ENCODE results near the gene KIFC1.

The KIFC1 gene

DNA sequence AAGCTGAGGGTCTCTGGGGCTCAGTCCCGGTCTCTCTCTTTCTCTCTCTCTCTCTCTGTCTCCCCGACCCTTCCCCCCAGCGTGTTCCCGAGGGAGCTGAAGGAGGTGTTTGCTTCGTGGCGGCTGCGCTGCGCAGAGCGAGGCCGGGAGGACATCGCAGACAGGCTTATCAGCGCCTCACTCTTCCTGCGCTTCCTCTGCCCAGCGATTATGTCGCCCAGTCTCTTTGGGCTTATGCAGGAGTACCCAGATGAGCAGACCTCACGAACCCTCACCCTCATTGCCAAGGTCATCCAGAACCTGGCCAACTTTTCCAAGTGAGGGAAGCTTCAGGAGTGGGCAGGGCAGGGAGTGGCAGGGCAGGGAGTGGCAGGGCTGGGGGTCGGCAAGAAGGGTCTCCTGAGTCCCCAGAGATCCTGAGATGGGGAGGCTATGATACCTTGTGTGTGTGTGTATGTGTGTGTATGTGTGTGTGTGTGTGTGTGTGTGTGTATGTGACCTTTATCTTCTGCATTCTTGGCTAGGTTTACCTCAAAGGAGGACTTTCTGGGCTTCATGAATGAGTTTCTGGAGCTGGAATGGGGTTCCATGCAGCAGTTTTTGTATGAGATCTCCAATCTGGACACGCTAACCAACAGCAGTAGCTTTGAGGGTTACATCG is 49.2 kb downstream of the KIFC1 start:
- Histone ChIP-seq H4K20me1 (ENCODE audit: insufficient read depth) (no peaks in the 10 kb centered on the region), H3K79me2 (ENCODE audit: insufficient read depth, low read depth) (no peaks in the 10 kb centered on the region), H3K27ac (no peak overlapping the region), H3K4me2 (no peak overlapping the region), H3K4me1 (ENCODE audit: low read depth, poor library complexity, severe bottlenecking) (no peaks in the 10 kb centered on the region), H3K27me3 (ENCODE audit: insufficient read depth, low read depth) (no peaks in the 10 kb centered on the region), H3K36me3 (ENCODE audit: insufficient read depth) (no peaks in the 10 kb centered on the region), H3K4me3 (IDR thresholded peaks at IDR 0.05; ENCODE audit: insufficient read depth, low read depth, low read length) (no peak overlapping the region), H3K9ac (no peak overlapping the region), H2AFZ (ENCODE audit: low read depth) (no peak overlapping the region)
- TF ChIP-seq, protein P1, sequence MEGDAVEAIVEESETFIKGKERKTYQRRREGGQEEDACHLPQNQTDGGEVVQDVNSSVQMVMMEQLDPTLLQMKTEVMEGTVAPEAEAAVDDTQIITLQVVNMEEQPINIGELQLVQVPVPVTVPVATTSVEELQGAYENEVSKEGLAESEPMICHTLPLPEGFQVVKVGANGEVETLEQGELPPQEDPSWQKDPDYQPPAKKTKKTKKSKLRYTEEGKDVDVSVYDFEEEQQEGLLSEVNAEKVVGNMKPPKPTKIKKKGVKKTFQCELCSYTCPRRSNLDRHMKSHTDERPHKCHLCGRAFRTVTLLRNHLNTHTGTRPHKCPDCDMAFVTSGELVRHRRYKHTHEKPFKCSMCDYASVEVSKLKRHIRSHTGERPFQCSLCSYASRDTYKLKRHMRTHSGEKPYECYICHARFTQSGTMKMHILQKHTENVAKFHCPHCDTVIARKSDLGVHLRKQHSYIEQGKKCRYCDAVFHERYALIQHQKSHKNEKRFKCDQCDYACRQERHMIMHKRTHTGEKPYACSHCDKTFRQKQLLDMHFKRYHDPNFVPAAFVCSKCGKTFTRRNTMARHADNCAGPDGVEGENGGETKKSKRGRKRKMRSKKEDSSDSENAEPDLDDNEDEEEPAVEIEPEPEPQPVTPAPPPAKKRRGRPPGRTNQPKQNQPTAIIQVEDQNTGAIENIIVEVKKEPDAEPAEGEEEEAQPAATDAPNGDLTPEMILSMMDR (conservative IDR thresholded peaks at IDR 0.05; ENCODE audit: low read depth, low read length): no peak

GRCh38 chr6:33441457-33441856 is 49.8 kb downstream of the KIFC1 start:
- no peaks in the 10 kb centered on the region for H3K79me2 ChIP-seq (ENCODE audit: insufficient read depth, low read depth)
- TF ChIP-seq, protein P1 (conservative IDR thresholded peaks at IDR 0.05; ENCODE audit: low read depth, low read length): no peak
- H2AFZ ChIP-seq (ENCODE audit: low read depth): no peak overlapping the region
- H4K20me1 ChIP-seq (ENCODE audit: insufficient read depth): no peaks in the 10 kb centered on the region
- H3K27ac ChIP-seq: no peak overlapping the region
- H3K4me1 ChIP-seq (ENCODE audit: low read depth, poor library complexity, severe bottlenecking): no peaks in the 10 kb centered on the region
- no peak overlapping the region for H3K4me2 ChIP-seq
- no peak overlapping the region for H3K4me3 ChIP-seq (IDR thresholded peaks at IDR 0.05; ENCODE audit: insufficient read depth, low read depth, low read length)
- no peak overlapping the region for H3K9ac ChIP-seq
- H3K27me3 ChIP-seq (ENCODE audit: insufficient read depth, low read depth): no peaks in the 10 kb centered on the region
- no peaks in the 10 kb centered on the region for H3K36me3 ChIP-seq (ENCODE audit: insufficient read depth)

DNA sequence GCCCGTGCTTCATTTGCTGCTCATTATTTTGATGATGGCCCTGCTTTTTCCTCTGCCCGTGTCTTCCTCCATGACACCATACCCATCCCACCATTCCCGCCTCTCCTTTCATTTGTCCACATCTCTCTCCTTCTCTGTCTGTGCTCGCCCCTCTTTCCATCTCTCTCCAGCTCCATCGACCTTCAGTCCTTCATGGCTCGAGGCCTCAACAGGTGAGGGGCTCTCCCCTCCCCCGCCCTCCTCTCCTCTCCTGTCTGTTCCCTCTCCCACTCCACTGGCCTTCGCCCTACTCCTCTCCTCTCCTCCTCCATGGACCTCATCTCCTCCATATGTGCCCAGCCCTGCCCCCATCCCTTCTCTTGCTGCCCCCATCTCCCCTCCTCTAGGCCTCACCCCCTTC is 50.7 kb downstream of the KIFC1 start:
- no peak overlapping the region for H2AFZ ChIP-seq (ENCODE audit: low read depth)
- H3K4me2 ChIP-seq: no peak overlapping the region
- H3K36me3 ChIP-seq (ENCODE audit: insufficient read depth): no peaks in the 10 kb centered on the region
- H3K4me1 ChIP-seq (ENCODE audit: low read depth, poor library complexity, severe bottlenecking): no peaks in the 10 kb centered on the region
- no peaks in the 10 kb centered on the region for H4K20me1 ChIP-seq (ENCODE audit: insufficient read depth)
- no peaks in the 10 kb centered on the region for H3K27me3 ChIP-seq (ENCODE audit: insufficient read depth, low read depth)
- H3K4me3 ChIP-seq (IDR thresholded peaks at IDR 0.05; ENCODE audit: insufficient read depth, low read depth, low read length): no peak overlapping the region
- H3K79me2 ChIP-seq (ENCODE audit: insufficient read depth, low read depth): no peaks in the 10 kb centered on the region
- TF ChIP-seq, protein P1 (conservative IDR thresholded peaks at IDR 0.05; ENCODE audit: low read depth, low read length): no peak
- no peak overlapping the region for H3K27ac ChIP-seq
- H3K9ac ChIP-seq: no peak overlapping the region

- no peaks in the 10 kb centered on the region for H3K27me3 ChIP-seq (ENCODE audit: insufficient read depth, low read depth)
- no peaks in the 10 kb centered on the region for H3K79me2 ChIP-seq (ENCODE audit: insufficient read depth, low read depth)
- H3K36me3 ChIP-seq (ENCODE audit: insufficient read depth): no peaks in the 10 kb centered on the region
- no peaks in the 10 kb centered on the region for H3K4me1 ChIP-seq (ENCODE audit: low read depth, poor library complexity, severe bottlenecking)
- no peak overlapping the region for H3K9ac ChIP-seq
- H2AFZ ChIP-seq (ENCODE audit: low read depth): no peak overlapping the region
- TF ChIP-seq, protein P1 (conservative IDR thresholded peaks at IDR 0.05; ENCODE audit: low read depth, low read length): no peak
- H3K4me3 ChIP-seq (IDR thresholded peaks at IDR 0.05; ENCODE audit: insufficient read depth, low read depth, low read length): no peak overlapping the region
- H4K20me1 ChIP-seq (ENCODE audit: insufficient read depth): no peaks in the 10 kb centered on the region
- no peak overlapping the region for H3K27ac ChIP-seq
- no peak overlapping the region for H3K4me2 ChIP-seq
Observed at GRCh38 chr6:33443025-33443424, 51.4 kb downstream of the KIFC1 start.

Data from KMS-11 (cell line).